BLaER1 treated with 17β-estradiol and CSF1 and Interleukin-3, amounts not matched to agents 10 nM and 100 nM (cell line): ENCODE data around the gene ZFAND2B.

ENCODE experiments used
- H3K27ac ChIP-seq, 11 experiments: shearing (Covaris generic); formaldehyde crosslinking; 2 replicates each; pipeline ENCODE4 v1.8.1; 2022
- H3K27me3 ChIP-seq, 11 experiments: shearing (Covaris generic); formaldehyde crosslinking; 2 replicates each; pipeline ENCODE4 v1.8.1; 2022
- H3K36me3 ChIP-seq, 11 experiments: shearing (Covaris generic); formaldehyde crosslinking; 2 replicates each; pipeline ENCODE4 v1.8.1; 2022
- H3K4me1 ChIP-seq, 10 experiments: shearing (Covaris generic); formaldehyde crosslinking; 2 replicates each; pipeline ENCODE4 v1.8.1; 2022
- H3K4me2 ChIP-seq, 11 experiments: shearing (Covaris generic); formaldehyde crosslinking; 2 replicates each; pipeline ENCODE4 v1.8.1; 2022
- H3K4me3 ChIP-seq, 10 experiments: shearing (Covaris generic); formaldehyde crosslinking; 2 replicates each; pipeline ENCODE4 v1.8.1; 2022
- H3K9ac ChIP-seq, 11 experiments: shearing (Covaris generic); formaldehyde crosslinking; 2 replicates each; pipeline ENCODE4 v1.8.1; 2022
- H3K9me3 ChIP-seq, 11 experiments: shearing (Covaris generic); formaldehyde crosslinking; replicated peaks in 1 of 11; 2 replicates each; pipeline ENCODE4 v1.8.1; 2022
- H4K20me1 ChIP-seq, 11 experiments: shearing (Covaris generic); formaldehyde crosslinking; 2 replicates each; pipeline ENCODE4 v1.8.1; 2022
- Cebpa-rat ChIP-seq, 11 experiments: shearing (Covaris generic); IDR thresholded peaks; 2 replicates each; pipeline ENCODE4 v1.8.1; 2022

ZFAND2B gene

GRCh38 chr2:219225350-219225749 lies 18.8 kb downstream of the ZFAND2B start:
- Histone ChIP-seq H3K36me3 (peaks cover 47 to 74% (median 60%) of the 10 kb centered on the region in 11 experiments), H3K27me3 (no peaks in the 10 kb centered on the region), H3K9ac (peak overlapping the region in 10 of 11 experiments; percentile 6 to 52 (median 38); a peak in 14 of 22 replicates), H3K4me3 (peak overlapping the region in 4 of 10 experiments; percentile 0 to 35 (median 12); a peak in 4 of 20 replicates), H3K4me1 (peaks cover 43 to 57% (median 49%) of the 10 kb centered on the region in 10 experiments), H3K4me2 (peak overlapping the region; percentile 90 to 100 (median 98)), H3K27ac (peak overlapping the region in 10 of 11 experiments; percentile 28 to 70 (median 50); a peak in 18 of 22 replicates), H3K9me3 (no peaks in the 10 kb centered on the region), H4K20me1 (peaks cover 25 to 80% (median 55%) of the 10 kb centered on the region in 11 experiments; a peak in 19 of 22 replicates)
- no peak for TF ChIP-seq Cebpa-rat (IDR thresholded peaks at IDR 0.05)

GRCh38 chr2:219228041-219228910 lies 21.7 kb downstream of the ZFAND2B start:
- Histone ChIP-seq H3K9me3 (no peaks in the 10 kb centered on the region), H3K4me1 (peaks cover 53 to 64% (median 60%) of the 10 kb centered on the region in 10 experiments), H3K4me2 (peak overlapping the region; percentile 90 to 100 (median 98)), H4K20me1 (peaks cover 14 to 55% (median 45%) of the 10 kb centered on the region in 11 experiments; a peak in 17 of 22 replicates), H3K27me3 (no peaks in the 10 kb centered on the region), H3K36me3 (peaks cover 37 to 65% (median 48%) of the 10 kb centered on the region in 11 experiments), H3K27ac (peak overlapping the region; percentile 82 to 94 (median 88)), H3K9ac (peak overlapping the region; percentile 89 to 96 (median 93)), H3K4me3 (peak overlapping the region; percentile 78 to 96 (median 84))
- TF ChIP-seq Cebpa-rat (IDR thresholded peaks at IDR 0.05): no peak

GRCh38 chr2:219228911-219229304 lies 22.3 kb downstream of the ZFAND2B start:
- Histone ChIP-seq H3K9ac (peak overlapping the region; percentile 89 to 96 (median 93)), H3K27ac (peak overlapping the region; percentile 82 to 94 (median 88)), H3K27me3 (no peaks in the 10 kb centered on the region), H3K36me3 (peaks cover 37 to 65% (median 48%) of the 10 kb centered on the region in 11 experiments), H3K4me3 (peak overlapping the region; percentile 78 to 96 (median 84)), H3K9me3 (no peaks in the 10 kb centered on the region), H3K4me1 (peaks cover 53 to 64% (median 60%) of the 10 kb centered on the region in 10 experiments), H4K20me1 (peaks cover 14 to 51% (median 39%) of the 10 kb centered on the region in 11 experiments; a peak in 17 of 22 replicates), H3K4me2 (peak overlapping the region; percentile 90 to 100 (median 98))
- no peak for TF ChIP-seq Cebpa-rat (IDR thresholded peaks at IDR 0.05)

DNA sequence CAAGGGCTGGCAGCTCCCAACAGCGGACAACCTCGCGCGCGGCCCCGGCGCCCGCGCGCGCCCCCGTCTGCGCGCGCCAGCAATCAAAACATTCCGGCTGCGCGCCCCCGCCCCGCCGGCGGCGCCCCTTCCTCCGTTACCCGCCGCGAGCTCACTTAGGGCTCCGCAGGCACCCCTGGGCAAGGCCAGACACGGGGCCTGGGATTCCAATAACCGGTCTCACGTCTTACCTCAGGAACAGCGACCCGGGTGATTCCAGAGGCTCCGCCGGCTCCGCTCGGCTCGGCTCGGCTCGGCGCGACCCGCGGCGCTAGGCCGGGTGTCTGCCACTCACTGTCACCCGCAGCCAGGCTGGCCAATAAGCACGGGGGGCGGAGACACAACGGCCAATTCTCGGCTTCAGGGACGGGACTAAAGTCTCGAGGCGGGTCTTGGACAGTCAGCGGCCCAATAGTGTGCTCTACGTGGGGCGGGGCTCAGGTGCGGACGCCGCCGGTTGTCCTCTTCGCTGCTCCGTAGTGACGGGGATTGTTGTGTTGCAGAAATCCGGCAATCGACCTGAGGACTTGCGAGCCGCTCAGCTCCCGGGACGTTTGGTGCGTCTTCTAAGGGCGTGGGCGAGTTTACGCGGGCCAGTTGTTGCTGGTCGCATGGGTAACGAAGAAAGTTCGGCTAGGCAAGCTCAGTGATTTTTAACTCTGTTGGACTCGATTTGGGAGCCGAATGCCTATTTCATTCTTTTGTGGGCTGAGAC lies 22.9 kb downstream of the ZFAND2B start, which contains the start of the genes ANKZF1 and ATG9A:
ANKZF1 (plus strand) TSS at position 502 of the 754 bp plus-strand sequence. CDS start 452 bp downstream, outside the sequence.
ATG9A (minus strand) TSS at position 332 of the 754 bp plus-strand sequence. CDS start 1,612 bp downstream, outside the sequence.
- Histone ChIP-seq H3K4me2 (peak within 1 kb of the TSS; percentile 91 to 100 (median 98)), H4K20me1 (peaks cover 14 to 45% (median 33%) of the 10 kb centered on the region in 11 experiments; a peak in 15 of 22 replicates), H3K4me1 (peaks cover 53 to 63% (median 58%) of the 10 kb centered on the region in 10 experiments), H3K27me3 (no peaks in the 10 kb centered on the region), H3K36me3 (peaks cover 37 to 65% (median 48%) of the 10 kb centered on the region in 11 experiments), H3K4me3 (peak within 1 kb of the TSS; percentile 78 to 96 (median 84)), H3K9ac (peak within 1 kb of the TSS; percentile 89 to 96 (median 93)), H3K27ac (peak within 1 kb of the TSS; percentile 82 to 94 (median 88)), H3K9me3 (no peaks in the 10 kb centered on the region)
- peak in 1 of 11 experiments; percentile 57; a peak in 1 of 22 replicates for TF ChIP-seq Cebpa-rat (IDR thresholded peaks at IDR 0.05)

DNA sequence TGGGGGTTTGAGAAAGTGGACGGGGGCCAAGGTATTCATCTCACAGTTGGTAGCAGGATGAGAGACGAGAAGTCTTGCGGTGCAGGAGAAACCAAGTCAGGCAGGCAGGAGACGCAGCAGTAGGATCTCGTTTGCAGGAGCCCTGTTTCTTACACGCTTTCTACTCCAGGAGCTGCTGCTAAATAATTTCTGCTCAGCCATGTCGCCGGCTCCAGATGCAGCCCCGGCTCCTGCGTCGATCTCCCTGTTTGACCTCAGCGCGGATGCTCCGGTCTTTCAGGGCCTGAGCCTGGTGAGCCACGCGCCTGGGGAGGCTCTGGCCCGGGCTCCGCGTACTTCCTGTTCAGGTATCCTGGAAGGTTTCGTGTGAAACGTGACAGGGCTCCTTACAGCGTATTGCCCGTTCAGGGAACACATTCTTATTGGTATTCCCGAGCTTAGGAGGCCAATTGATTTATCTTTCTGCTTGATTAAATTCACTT lies 23.5 kb downstream of the ZFAND2B start:
- Histone ChIP-seq H3K9ac (peak overlapping the region; percentile 89 to 96 (median 93)), H3K36me3 (peaks cover 37 to 65% (median 48%) of the 10 kb centered on the region in 11 experiments), H3K4me3 (peak overlapping the region; percentile 78 to 96 (median 84)), H3K4me1 (peaks cover 47 to 59% (median 52%) of the 10 kb centered on the region in 10 experiments), H3K4me2 (peak overlapping the region; percentile 84 to 98 (median 92)), H4K20me1 (peaks cover 14 to 42% (median 27%) of the 10 kb centered on the region in 11 experiments; a peak in 15 of 22 replicates), H3K27ac (peak overlapping the region; percentile 59 to 94 (median 88); a peak in 21 of 22 replicates), H3K27me3 (no peaks in the 10 kb centered on the region), H3K9me3 (no peaks in the 10 kb centered on the region)
- no peak for TF ChIP-seq Cebpa-rat (IDR thresholded peaks at IDR 0.05)

DNA sequence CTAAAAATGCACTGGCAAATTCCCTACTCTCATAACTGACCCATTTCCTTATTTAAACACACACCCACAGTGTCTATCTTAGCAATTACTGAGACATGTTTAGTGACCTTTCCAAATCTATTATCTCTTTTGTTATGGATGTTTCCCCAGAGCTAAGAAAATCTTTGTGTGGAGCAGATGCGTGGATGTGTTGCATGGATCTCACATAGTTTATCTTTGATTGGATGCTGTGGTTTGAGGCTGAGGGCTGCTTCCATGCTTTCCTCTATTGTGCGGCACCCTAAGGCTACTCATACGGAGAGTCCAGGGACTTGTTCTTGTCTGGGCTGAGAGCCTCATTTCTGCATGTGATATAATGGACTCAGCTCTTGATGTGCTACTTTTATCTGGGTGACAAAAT lies 27.7 kb downstream of the ZFAND2B start:
- Histone ChIP-seq H3K27me3 (no peaks in the 10 kb centered on the region), H3K36me3 (peaks cover 63 to 81% (median 73%) of the 10 kb centered on the region in 11 experiments), H3K4me3 (no peak overlapping the region), H3K27ac (no peak overlapping the region), H3K9ac (no peak overlapping the region; a peak in 1 of 22 replicates), H3K4me1 (peaks cover 10 to 22% (median 17%) of the 10 kb centered on the region in 10 experiments), H3K9me3 (no peaks in the 10 kb centered on the region), H4K20me1 (peaks cover 0 to 13% (median 0%) of the 10 kb centered on the region in 11 experiments; a peak in 1 of 22 replicates), H3K4me2 (no peak overlapping the region)
- TF ChIP-seq Cebpa-rat (IDR thresholded peaks at IDR 0.05): no peak

DNA sequence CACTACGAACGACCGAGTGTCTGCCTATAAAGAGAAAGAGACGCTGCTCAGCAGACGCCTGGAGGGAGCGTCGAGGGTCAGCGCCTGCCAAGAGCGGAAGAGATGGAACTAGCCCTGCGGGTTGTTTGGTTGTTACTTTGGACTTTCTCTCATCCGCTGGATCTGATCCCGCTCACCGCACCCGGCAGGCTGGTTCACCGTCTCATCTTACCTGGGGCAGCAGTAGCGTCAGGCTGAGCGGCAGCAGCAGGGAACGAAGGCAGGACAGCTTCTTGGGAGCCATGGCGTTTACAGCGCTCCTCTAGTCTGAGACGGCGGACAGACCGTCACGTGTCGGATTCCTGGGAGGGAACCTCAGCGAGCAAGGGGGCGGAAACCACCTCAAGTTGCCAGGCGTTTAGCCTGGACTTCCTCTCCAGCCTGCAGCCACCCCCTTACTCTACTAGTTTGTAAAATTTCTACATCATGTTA lies 36.7 kb downstream of the ZFAND2B start:
- Histone ChIP-seq H3K27me3 (no peaks in the 10 kb centered on the region), H3K9ac (no peak overlapping the region), H3K27ac (no peak overlapping the region), H3K4me2 (no peak overlapping the region), H3K36me3 (peaks cover 0 to 30% (median 13%) of the 10 kb centered on the region in 11 experiments; a peak in 17 of 22 replicates), H3K9me3 (no peaks in the 10 kb centered on the region), H3K4me3 (no peak overlapping the region), H3K4me1 (peaks cover 35 to 39% (median 38%) of the 10 kb centered on the region in 10 experiments), H4K20me1 (peaks cover 0 to 4% (median 0%) of the 10 kb centered on the region in 11 experiments; a peak in 1 of 22 replicates)
- no peak for TF ChIP-seq Cebpa-rat (IDR thresholded peaks at IDR 0.05)

DNA sequence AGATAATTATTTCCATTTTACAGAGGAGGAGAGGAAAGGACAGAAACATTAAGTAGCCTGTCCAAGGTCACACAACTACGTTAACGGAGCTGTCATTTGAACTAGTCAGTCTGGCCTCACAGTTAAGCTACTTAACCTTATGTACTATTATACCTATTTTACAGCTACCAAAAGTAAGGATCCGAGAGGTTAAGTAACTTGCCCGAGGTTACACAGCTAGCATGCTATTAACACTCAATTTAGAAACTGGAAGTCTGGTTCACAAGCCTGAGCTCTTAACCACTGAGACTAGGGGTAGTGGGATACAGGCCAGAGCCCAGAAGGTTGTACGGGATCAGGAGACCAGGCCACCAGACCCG lies 38.2 kb downstream of the ZFAND2B start:
- Histone ChIP-seq H3K27ac (peak overlapping the region; percentile 83 to 95 (median 91); a peak in 21 of 22 replicates), H3K9me3 (no peaks in the 10 kb centered on the region), H3K9ac (peak overlapping the region; percentile 86 to 94 (median 90)), H3K4me1 (peaks cover 50 to 54% (median 52%) of the 10 kb centered on the region in 10 experiments), H3K36me3 (peaks cover 0 to 24% (median 3%) of the 10 kb centered on the region in 11 experiments; a peak in 7 of 22 replicates), H3K4me3 (peak overlapping the region; percentile 73 to 93 (median 83)), H3K27me3 (no peaks in the 10 kb centered on the region), H4K20me1 (peaks cover 0 to 12% (median 0%) of the 10 kb centered on the region in 11 experiments; a peak in 2 of 22 replicates), H3K4me2 (peak overlapping the region; percentile 91 to 100 (median 99))
- TF ChIP-seq Cebpa-rat (IDR thresholded peaks at IDR 0.05): no peak
